Body of pancreas (tissue), 4 donors: ENCODE measurements around the gene AMBRA1.

Source experiments
- CTCF ChIP-seq, 7 experiments: fragments of 450-650 bp in 4 of 7; fragments of 200-600 bp in 3 of 7; sonication (generic) in 3 of 7; IDR thresholded peaks; one replicate each; pipeline ENCODE4 v1.5.1; 2016 to 2019; ENCODE audit warnings: antibody characterized with exemption in 7 of 7
- POLR2A ChIP-seq, 3 donors: fragments of 450-650 bp; IDR thresholded peaks; one replicate each; pipeline ENCODE4 v1.6.1; 2016; ENCODE audit warnings: antibody characterized with exemption in 3 of 3, mild to moderate bottlenecking in 2 of 3

- TF ChIP-seq CTCF (IDR thresholded peaks at IDR 0.05) (no peak), POLR2A (IDR thresholded peaks at IDR 0.05) (no peak)
These were observed 130.0 kb downstream of the AMBRA1 start for GRCh38 chr11:46463701-46464421.
